H1 (cell line): ENCODE data around the gene SNX32. TPM values are rescaled to one million over a fixed set of nuclear protein-coding genes. Genes with fewer than 3 reads are reported as not detected.

Experiments used
- KDM4A ChIP-seq: IDR thresholded peaks from one replicate; pipeline ENCODE4 v1.7.1; 2012; ENCODE audit warnings: low read depth, mild to moderate bottlenecking, moderate library complexity, low read length, inconsistent platforms; ENCODE audit not compliant: severe bottlenecking
- MAX ChIP-seq: IDR thresholded peaks from 2 replicates; pipeline ENCODE4 v1.6.1; 2012; ENCODE audit warnings: inconsistent platforms
- SP2 ChIP-seq: IDR thresholded peaks from 2 replicates; pipeline ENCODE4 v1.6.1; 2012; ENCODE audit warnings: mild to moderate bottlenecking, low read length, inconsistent platforms
- SP4 ChIP-seq: IDR thresholded peaks from 2 replicates; pipeline ENCODE4 v1.6.1; 2012; ENCODE audit warnings: low read length, inconsistent platforms
- SRF ChIP-seq: IDR thresholded peaks from 2 replicates; pipeline ENCODE4 v1.6.1; 2011; ENCODE audit warnings: mild to moderate bottlenecking, low read depth, low read length, moderate library complexity
- polyA plus RNA-seq, 7 experiments: library from polyadenylated mRNA; depleted of rRNA in 3 of 7; stranded (reverse) in 5 of 7; unstranded in 2 of 7; fragments of >200 nt in 5 of 7; fragments of 200-250 nt in 2 of 7; gene quantifications; 1 replicate in 5 of 7; 2 replicates in 1 of 7; 4 replicates in 1 of 7; pipeline versions ENCODE4 v1.2.1 to v1.2.3, GENCODE V29; 2011 to 2013; ENCODE audit warnings: missing spikeins in 2 of 7, mixed read lengths in 2 of 7
- total RNA-seq: library from RNA; stranded (reverse); fragmentation: NEBNext Ultra II Directional; extraction: Animal tissue kit (Norgen Biotek cat#: 25700); gene quantifications from 2 replicates; pipeline ENCODE4 v1.2.1, GENCODE V29; 2021
- TF ChIP-seq, protein P1 (sequence below): IDR thresholded peaks from 2 replicates; pipeline ENCODE4 v1.6.1; 2011; ENCODE audit warnings: low read depth, mild to moderate bottlenecking, low read length; ENCODE audit not compliant: insufficient read depth
- TF ChIP-seq, protein P2 (sequence below): fragments of 300-600 bp; sonication (generic); IDR thresholded peaks from 2 replicates; pipeline ENCODE4 v1.7.1; 2012; ENCODE audit warnings: low read length, moderate library complexity, mild to moderate bottlenecking, inconsistent platforms; ENCODE audit not compliant: insufficient replicate concordance

SNX32 gene
- total and polyA plus RNA-seq, 2 of the 8 experiments (the other 6 are each of a cell fraction or from before 2014, with no cell fraction given), result 0.76 to 2.2 TPM

DNA sequence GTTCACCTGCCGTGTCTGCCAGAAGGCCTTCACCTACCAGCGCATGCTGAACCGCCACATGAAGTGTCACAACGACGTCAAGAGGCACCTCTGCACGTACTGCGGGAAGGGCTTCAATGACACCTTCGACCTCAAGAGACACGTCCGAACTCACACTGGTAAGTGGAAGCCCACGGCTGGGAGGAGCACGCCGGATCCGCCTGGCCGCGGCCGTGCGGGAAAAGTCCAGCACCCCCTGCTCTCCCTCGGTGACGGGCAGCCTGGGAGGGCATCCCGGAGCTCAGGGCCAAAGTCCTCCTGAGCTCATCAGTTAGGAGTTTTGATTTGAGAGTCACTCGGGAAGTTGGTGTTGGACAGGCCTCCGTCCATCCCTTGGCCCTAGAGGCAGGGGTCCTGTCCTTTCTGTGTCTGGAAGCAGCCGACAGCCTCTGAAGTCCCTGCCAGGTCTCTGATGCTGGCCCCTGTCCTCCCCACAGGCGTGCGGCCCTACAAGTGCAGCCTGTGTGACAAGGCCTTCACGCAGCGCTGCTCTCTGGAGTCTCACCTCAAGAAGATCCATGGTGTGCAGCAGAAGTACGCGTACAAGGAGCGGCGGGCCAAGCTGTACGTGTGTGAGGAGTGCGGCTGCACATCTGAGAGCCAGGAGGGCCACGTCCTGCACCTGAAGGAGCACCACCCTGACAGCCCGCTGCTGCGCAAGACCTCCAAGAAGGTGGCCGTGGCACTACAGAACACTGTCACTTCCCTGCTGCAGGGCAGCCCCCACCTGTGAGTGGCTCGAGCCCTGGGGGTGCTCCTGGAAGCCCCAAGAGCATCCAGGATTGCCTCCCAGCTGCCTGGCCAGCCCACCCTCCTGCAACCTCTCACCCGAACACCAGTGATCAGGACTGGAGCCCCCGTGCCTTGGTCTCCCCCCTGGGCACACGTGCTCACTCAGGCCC, 38.9 kb upstream of the SNX32 start (continued):
- TF ChIP-seq, protein P1, sequence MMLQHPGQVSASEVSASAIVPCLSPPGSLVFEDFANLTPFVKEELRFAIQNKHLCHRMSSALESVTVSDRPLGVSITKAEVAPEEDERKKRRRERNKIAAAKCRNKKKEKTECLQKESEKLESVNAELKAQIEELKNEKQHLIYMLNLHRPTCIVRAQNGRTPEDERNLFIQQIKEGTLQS, result no peak
- TF ChIP-seq, protein P2, sequence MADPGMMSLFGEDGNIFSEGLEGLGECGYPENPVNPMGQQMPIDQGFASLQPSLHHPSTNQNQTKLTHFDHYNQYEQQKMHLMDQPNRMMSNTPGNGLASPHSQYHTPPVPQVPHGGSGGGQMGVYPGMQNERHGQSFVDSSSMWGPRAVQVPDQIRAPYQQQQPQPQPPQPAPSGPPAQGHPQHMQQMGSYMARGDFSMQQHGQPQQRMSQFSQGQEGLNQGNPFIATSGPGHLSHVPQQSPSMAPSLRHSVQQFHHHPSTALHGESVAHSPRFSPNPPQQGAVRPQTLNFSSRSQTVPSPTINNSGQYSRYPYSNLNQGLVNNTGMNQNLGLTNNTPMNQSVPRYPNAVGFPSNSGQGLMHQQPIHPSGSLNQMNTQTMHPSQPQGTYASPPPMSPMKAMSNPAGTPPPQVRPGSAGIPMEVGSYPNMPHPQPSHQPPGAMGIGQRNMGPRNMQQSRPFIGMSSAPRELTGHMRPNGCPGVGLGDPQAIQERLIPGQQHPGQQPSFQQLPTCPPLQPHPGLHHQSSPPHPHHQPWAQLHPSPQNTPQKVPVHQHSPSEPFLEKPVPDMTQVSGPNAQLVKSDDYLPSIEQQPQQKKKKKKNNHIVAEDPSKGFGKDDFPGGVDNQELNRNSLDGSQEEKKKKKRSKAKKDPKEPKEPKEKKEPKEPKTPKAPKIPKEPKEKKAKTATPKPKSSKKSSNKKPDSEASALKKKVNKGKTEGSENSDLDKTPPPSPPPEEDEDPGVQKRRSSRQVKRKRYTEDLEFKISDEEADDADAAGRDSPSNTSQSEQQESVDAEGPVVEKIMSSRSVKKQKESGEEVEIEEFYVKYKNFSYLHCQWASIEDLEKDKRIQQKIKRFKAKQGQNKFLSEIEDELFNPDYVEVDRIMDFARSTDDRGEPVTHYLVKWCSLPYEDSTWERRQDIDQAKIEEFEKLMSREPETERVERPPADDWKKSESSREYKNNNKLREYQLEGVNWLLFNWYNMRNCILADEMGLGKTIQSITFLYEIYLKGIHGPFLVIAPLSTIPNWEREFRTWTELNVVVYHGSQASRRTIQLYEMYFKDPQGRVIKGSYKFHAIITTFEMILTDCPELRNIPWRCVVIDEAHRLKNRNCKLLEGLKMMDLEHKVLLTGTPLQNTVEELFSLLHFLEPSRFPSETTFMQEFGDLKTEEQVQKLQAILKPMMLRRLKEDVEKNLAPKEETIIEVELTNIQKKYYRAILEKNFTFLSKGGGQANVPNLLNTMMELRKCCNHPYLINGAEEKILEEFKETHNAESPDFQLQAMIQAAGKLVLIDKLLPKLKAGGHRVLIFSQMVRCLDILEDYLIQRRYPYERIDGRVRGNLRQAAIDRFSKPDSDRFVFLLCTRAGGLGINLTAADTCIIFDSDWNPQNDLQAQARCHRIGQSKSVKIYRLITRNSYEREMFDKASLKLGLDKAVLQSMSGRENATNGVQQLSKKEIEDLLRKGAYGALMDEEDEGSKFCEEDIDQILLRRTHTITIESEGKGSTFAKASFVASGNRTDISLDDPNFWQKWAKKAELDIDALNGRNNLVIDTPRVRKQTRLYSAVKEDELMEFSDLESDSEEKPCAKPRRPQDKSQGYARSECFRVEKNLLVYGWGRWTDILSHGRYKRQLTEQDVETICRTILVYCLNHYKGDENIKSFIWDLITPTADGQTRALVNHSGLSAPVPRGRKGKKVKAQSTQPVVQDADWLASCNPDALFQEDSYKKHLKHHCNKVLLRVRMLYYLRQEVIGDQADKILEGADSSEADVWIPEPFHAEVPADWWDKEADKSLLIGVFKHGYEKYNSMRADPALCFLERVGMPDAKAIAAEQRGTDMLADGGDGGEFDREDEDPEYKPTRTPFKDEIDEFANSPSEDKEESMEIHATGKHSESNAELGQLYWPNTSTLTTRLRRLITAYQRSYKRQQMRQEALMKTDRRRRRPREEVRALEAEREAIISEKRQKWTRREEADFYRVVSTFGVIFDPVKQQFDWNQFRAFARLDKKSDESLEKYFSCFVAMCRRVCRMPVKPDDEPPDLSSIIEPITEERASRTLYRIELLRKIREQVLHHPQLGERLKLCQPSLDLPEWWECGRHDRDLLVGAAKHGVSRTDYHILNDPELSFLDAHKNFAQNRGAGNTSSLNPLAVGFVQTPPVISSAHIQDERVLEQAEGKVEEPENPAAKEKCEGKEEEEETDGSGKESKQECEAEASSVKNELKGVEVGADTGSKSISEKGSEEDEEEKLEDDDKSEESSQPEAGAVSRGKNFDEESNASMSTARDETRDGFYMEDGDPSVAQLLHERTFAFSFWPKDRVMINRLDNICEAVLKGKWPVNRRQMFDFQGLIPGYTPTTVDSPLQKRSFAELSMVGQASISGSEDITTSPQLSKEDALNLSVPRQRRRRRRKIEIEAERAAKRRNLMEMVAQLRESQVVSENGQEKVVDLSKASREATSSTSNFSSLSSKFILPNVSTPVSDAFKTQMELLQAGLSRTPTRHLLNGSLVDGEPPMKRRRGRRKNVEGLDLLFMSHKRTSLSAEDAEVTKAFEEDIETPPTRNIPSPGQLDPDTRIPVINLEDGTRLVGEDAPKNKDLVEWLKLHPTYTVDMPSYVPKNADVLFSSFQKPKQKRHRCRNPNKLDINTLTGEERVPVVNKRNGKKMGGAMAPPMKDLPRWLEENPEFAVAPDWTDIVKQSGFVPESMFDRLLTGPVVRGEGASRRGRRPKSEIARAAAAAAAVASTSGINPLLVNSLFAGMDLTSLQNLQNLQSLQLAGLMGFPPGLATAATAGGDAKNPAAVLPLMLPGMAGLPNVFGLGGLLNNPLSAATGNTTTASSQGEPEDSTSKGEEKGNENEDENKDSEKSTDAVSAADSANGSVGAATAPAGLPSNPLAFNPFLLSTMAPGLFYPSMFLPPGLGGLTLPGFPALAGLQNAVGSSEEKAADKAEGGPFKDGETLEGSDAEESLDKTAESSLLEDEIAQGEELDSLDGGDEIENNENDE, result no peak
- TF ChIP-seq MAX (no peak), SP2 (no peak), KDM4A (no peak), SP4 (no peak), SRF (no peak)
